CD4-positive, alpha-beta T cell treated with Interleukin-17A for 4 hours (primary cell): ENCODE data around the gene RTN4R.
"Not testable (repeated sequence)": the region's sequence is repeated elsewhere in the genome, so short reads cannot be mapped to it uniquely, and the experiment has no call there.

Source experiments
- DNase-seq: peaks from one replicate; pipeline ENCODE4 v3.0.0-alpha.2; 2020; ENCODE audit warnings: mixed read lengths

Gene RTN4R

GRCh38 chr22:20271114-20271994 lies 3.2 kb upstream of the RTN4R start:
- no peak for DNase-seq

- DNase-seq: not testable (repeated sequence)
Measured at GRCh38 chr22:20270190-20271113, 2.3 kb upstream of the RTN4R start.

- not testable (repeated sequence) for DNase-seq
Measured at GRCh38 chr22:20269673-20270072, 1.6 kb upstream of the RTN4R start.

- not testable (repeated sequence) for DNase-seq
Measured at GRCh38 chr22:20269201-20269600, 1.1 kb upstream of the RTN4R start.

GRCh38 chr22:20267441-20268278 lies 458 bp downstream of the RTN4R start:
- peak; percentile 41 for DNase-seq

- DNase-seq: not testable (repeated sequence)
Measured at GRCh38 chr22:20266667-20267440, 1.3 kb downstream of the RTN4R start.

GRCh38 chr22:20265772-20266666 lies 2.1 kb downstream of the RTN4R start:
- DNase-seq: not testable (repeated sequence)

GRCh38 chr22:20264614-20265452 lies 3.3 kb downstream of the RTN4R start:
- no peak for DNase-seq

- not testable (repeated sequence) for DNase-seq
Measured at GRCh38 chr22:20263404-20264281, 4.5 kb downstream of the RTN4R start.

GRCh38 chr22:20262582-20263147 lies 5.5 kb downstream of the RTN4R start:
- DNase-seq: no peak

GRCh38 chr22:20261848-20262581 lies 6.1 kb downstream of the RTN4R start:
- no peak for DNase-seq

- no peak for DNase-seq
Measured at GRCh38 chr22:20260071-20260765, 7.9 kb downstream of the RTN4R start.

- no peak for DNase-seq
Measured at GRCh38 chr22:20259327-20259688, 8.8 kb downstream of the RTN4R start.

- DNase-seq: peak; percentile 54
Measured at GRCh38 chr22:20258584-20259326, 9.4 kb downstream of the RTN4R start.

GRCh38 chr22:20258021-20258299 lies 10.2 kb downstream of the RTN4R start:
- no peak for DNase-seq

- DNase-seq: no peak
Measured at GRCh38 chr22:20257212-20258020, 10.7 kb downstream of the RTN4R start.
